Dermis blood vessel endothelial cell (primary cell): Measurements from ENCODE around the gene COL9A3. TPM values are rescaled to one million over a fixed set of nuclear protein-coding genes. Genes with fewer than 3 reads are reported as not detected.

Source experiments
- DNase-seq: peaks from one replicate; pipeline ENCODE4 v3.0.0; 2010
- total RNA-seq: library from RNA; depleted of rRNA; stranded (reverse); fragments of >200 nt; gene quantifications from 2 replicates; pipeline ENCODE4 v1.2.3, GENCODE V29; 2014

COL9A3 gene
- total RNA-seq, 1 donor from 2014 or later: 1.9 TPM

DNA sequence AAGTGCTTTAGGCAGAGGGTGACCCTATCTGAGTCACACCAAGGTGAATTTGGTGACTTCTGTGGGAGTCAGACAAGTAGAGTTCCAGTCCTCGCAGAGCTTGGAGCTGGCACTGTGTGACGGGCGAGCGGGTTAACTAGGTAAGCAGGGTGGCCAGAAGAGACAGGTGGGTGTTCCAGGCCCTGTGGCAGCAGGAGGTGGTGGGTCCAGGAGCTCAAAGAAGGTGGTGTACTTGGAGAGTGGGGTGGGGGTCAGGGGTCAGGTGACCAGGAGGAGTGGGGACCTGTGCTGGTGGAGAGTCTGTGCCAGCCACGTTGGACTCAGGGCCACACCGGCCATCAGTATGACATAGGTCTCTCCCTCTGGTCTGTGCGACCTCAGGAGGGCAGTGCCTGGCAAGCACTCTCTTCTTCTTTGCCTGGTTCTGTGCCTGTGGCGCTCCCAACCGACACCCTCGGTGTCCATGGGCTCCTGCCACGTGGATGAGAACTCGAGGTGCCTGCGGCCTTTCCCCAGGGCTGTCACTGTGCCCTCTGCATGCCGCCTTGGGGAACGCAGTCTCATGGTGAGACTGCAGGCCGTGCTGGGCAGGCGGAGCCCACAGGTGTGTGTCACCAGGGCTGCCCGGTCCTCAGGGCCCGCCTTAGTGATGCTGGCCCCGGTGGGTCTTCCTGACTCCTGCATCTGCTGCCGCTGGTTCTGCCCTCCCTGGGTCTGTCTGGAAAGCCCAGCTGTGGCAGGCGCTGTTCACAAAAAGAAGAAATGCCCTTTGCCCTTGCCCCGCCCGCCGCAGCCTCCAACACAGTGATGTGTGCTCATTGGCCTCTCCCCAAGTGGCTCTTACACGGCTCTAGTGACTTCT, 18.9 kb upstream of the COL9A3 start:
- DNase-seq: no peak

DNA sequence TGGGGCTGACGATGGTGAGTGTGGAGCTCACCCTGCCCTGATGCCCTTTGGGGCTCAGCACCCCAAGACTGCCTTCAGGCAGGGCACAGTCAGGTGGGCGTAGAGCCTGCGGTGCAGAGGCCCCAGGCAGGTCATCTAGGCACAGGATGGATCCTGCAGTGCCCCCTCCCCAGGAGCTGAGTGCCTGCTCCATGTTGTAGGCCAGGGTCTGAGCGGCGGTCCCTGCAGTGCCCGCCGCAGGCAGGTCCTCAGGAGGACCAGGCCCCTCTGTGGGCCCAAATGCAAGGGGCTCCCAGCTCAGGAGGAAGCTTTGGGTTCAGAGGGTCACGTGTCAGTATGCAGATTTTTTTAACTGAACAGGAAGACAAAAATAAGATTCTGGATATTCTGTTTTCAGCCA, 17.8 kb upstream of the COL9A3 start:
- DNase-seq: no peak

DNA sequence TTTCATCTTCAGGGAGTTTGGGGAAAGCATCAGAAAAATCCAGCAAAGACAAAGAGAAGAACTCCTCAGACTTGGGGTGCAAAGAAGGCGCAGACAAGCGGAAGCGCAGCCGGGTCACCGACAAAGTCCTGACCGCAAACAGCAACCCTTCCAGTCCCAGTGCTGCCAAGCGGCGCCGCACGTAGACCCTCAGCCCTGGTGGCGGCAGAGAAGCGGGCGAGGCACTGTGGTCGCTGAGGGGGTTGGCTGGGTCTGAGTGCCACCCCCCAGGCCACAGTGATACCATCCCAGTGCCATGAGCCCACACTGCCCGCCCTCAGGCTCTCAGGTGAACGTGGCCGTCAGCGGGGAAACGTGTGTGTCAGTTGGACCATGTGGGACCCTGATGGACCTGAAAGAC, 17.4 kb upstream of the COL9A3 start:
- DNase-seq: no peak

DNA sequence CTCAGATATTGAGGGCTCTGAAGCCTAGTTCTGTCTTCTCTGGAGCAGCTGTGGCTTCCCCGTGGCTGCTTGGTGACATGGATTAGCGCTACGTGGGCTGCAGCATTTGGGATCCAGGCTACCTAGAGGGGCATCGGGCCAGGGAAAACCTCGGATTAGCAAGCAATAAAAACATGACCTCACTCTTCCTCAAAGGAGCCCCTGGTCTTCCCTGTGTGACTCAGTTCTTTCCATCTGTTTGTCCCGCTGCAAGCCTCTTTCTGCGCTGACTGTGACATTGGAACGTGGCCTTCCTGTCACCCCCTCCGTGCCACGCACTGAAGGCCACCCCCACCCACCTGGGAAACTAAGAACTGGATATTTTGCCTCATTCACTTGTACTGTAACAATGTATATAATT, 17.0 kb upstream of the COL9A3 start:
- DNase-seq: peak; percentile 46

DNA sequence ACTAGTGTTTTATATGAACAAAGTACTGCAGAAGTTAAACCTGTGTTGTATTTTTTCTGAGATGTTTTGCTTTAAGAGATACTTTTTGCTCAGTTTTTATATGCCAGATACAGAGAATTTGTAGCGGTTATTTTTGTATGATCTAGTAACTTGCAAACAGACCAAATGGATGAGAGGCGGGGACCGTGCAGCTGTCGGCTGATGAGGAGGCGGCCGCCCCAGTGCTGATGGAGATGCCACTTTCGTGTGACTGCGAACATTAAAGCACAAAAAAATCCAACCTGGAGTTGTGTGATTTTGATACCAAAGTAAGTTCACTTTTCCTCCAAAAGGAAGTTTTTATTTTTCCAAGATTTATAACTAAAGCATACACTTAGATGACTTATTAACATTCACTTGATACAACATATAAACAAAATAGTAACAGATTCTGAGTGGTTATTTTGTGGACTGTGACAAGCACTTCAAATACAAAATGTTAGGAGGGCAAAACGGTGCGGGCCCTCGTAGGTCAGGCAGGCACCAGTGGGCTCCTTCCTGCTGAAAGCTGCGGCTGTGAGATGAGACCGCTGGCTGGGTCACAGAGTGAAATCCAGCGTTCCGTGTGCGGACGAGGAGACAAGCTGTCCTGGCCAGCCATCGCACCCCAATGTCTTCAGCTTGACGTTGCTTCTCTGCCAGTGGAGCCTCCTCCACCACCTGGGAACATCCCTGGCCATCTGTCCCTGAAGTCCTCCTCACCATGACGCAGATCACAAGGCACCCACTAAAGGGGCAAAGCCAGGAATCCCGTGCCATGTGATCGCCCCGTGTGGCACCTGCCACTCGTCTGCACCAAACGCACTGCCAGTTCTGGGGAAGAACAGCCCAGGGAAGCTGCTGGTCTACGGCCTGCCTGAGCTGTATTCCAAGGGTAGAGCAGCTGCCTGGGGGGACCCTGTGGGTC, 16.3 kb upstream of the COL9A3 start:
- DNase-seq: no peak

DNA sequence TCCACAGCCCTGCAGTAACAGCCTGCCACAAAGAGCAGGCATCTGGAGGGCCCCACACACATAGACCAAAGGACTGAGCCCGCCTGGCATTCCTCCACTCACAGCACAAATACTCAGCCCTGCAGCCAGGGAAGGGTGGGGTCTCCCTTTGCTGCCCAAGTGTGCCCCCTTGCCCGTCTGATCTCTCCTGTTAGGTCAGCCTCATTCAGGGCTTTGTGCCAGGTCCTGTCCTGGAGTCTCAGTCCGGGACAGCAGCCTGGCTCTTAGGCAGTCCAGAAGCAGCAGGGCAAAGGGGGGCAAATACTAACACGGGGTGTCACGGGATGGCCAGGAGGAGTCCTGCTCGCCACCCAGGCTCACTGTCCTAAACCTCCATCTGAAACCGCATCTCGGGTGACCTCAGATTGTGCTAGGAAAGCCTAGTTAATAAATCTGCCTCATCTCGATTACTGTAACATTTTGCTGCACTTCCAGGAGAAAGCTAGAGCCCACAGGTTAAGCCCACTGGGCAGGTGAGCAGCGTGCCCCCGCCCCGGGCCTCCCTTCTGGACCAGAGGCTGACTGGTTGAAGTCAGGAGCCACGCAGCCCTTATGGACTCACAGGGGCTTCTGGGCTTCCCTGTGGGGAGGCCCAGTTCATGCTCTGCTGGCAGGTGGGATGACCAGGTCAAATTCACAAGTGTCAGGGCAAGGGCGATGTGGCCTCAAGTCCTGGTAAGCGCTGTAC, 15.4 kb upstream of the COL9A3 start:
- DNase-seq: no peak

DNA sequence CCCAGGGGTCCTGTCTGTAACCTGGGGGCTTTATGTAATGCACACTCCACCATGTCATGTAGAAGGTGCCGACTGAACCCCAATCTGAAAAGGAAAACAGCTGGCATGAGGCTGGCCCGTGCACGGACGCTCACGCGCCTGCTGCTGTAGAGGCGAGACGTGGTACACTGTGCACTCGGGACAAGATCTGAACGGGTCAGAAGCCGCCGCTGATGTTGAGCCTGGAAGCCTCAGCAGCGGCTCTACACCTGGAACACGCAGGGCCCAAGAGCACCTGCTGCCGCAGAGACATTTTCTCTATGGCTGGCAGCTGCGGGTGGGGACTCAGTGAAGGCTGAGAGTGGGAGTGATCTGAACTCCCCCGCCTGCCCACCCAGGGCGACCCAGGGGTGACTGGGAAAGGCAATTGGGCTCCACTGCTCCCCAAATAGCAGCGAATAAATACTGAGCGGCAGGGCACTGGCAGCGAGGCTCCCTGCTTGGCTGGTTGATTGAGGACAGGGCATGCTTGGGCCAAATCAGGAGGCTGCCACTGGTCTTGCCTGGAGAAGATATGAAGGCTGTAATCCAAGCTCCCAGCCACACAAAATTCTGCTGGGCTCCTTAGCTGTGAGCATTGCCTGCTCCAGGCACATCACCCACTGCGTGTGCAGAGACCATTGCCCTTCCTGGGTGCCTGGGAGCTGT, 14.7 kb upstream of the COL9A3 start:
- DNase-seq: no peak

DNA sequence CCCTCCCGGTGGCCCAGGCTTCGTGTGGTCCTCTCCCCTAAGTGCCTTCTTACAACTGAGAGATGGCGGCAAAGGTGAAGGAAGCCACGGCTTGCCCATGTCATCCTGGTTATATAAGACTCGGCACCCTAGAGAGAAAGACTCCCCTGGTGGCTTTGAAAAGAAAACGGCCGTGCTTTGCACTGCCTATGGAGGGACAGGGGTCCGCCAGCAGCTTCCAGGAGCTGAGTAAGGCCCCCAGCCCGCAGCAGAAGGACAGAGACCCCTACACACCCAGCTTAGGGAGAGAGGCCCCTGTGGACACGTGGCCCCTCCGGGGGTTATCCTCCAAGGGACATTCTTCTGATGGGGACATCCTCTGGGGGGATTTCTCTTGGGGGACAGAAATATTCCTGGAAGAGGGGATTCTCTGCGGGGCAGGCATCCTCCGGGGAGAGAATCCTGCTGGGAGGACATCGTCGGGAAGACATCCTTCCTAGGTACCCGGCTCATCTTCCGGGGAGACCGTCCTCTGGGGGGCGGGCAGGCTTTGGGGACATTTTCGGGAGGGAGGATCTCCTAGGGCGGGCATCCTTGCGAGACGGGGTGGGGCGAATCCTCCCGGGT, 12.7 kb upstream of the COL9A3 start:
- DNase-seq: no peak

DNA sequence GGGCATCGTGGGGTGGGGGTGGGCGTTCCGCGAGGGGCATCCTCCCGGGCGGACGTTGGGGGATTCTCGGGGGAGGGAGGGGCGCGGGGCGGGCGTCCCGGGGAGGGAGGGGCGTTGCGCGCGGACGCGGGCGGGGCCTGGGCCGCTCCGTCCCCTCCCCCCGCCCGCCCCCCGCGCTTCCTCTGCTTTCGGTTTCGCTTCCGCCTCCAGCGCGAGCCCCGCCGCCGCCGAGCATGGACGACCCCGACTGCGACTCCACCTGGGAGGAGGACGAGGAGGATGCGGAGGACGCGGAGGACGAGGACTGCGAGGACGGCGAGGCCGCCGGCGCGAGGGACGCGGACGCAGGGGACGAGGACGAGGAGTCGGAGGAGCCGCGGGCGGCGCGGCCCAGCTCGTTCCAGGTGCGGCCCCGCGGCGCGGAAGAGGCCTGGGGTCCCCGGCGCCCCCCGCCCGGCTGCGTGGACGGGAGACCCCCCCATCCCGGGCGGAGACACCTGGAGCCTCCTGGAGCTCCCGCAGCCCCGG, 12.2 kb upstream of the COL9A3 start, which contains the start of gene OGFR:
Gene OGFR (plus strand): TSS at position 209 of the 528 bp plus-strand sequence. CDS start 25 bp downstream, at position 234.
- peak; percentile 65 for DNase-seq

DNA sequence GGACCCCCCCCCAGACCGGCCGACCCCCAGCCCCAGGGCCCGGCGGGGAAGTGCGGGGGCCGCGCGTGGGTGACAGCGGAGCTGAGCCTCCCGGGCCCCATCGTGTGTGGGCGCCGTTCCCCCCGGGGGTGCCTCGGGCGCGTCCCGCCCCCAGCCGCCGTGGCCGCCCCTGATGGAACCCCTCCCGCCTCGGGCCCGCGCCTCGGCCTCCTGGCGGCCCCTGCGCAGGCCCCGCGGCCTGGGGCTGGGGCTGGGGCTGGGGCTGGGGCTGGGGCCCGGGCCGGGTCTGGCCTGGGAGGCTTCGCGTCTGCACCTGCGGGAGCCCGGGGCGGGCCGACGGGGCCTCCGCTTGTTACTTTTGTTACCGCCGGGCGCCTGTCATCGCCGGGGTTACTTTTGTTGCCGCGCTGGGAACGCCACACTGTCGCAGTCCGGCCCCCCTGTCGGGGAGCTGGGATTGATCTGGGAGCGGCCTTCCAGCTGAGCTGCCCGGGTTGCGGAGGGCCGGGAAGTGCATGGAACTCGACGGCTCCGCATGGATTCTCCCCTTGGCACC, 11.6 kb upstream of the COL9A3 start:
- DNase-seq: no peak

DNA sequence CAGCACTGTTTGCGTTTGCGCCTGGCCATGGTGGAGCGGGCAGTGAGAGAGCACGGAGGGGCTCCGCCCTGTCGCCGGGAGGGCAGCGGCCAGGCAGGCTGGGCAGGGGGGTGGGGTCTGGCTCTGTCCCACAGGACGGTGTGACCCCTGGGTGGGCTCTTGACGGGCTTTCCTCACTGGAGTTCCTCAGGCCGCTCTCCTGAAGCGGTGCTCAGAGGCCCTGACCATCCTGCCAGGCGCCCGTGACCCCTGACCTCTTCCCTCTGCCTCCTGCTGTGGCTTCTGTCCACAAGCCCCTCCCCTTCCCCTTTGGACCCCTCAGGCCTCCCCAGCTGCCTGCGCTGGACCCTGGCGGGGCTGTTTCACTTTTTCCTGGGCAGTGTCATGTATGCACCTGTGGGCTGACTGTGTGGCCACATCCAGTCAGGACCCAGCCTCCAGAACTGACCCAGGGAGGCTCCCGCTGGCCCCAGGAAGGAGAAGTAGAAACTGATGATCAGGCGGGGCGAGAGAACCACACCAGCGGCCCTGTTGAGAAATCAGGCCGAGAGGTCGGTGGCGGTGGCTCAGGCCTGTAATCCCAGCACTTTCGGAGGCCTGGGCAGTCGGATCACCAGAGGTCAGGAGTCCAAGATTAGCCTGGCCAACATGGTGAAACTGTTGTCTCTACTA, 11.0 kb upstream of the COL9A3 start:
- peak; percentile 43 for DNase-seq

DNA sequence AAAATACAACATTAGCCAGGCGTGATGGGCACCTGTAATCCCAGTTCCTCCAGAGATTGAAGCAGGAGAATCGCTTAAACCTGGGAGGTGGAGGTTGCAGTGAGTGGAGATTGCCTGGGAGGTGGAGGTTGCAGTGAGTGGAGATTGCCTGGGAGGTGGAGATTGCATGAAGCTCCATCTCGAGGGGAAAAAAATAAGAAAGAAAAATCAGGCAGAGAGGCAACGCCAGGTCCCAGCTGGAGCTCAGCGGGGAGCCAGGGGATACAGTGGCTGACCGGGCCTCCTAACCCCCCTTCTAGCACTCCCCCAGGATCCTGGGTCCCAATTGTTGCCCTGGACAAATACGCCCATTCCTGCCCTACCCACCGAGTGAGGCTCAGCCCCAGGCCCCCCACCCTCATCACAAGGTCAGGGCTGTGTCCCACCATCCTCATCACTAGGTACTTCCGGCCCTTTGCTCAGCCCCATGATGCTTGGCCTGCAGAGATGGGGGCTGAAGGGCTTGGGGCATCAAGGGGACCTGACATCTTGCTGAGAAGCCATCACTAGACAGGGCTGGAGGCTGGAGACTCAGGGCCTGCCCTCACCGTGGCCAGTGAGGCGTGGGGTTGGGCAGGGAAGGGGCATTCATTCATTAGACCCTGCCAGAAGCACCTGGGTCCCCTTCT, 10.3 kb upstream of the COL9A3 start:
- DNase-seq: no peak

DNA sequence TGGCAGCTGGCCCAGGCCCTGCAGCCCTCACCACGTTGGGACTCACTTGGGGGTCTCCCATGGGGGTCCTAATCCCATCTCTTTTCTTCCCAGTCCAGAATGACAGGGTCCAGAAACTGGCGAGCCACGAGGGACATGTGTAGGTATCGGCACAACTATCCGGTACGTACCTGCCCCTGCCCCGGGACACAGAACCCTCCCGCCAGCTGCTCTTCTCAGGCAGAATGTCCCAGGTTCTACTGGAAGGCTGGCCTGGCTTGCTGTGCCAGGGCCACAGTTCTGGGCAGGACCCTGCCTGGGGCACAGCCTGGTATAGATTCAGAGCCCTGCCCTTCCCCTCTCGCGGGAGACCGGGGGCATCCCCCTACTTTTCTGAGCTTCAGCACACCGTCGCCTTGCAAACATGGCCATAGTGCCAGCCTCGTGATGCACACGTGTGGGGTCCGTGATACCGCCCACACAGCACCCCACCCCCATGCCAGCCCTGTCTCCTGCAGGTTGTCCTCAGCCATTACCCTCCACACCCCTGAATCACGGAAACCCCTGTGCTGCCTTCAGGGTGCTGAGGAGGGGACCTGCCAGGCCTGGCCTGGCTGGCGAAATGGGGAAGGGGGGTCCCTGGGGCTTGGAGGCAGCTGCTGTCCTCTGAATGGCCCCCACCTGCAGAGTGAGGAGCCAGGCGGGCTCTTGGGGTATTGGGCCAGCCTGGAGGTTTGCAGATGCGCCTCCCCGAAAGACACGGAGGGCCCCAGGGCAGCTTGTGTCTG, 9.2 kb upstream of the COL9A3 start:
- no peak for DNase-seq

DNA sequence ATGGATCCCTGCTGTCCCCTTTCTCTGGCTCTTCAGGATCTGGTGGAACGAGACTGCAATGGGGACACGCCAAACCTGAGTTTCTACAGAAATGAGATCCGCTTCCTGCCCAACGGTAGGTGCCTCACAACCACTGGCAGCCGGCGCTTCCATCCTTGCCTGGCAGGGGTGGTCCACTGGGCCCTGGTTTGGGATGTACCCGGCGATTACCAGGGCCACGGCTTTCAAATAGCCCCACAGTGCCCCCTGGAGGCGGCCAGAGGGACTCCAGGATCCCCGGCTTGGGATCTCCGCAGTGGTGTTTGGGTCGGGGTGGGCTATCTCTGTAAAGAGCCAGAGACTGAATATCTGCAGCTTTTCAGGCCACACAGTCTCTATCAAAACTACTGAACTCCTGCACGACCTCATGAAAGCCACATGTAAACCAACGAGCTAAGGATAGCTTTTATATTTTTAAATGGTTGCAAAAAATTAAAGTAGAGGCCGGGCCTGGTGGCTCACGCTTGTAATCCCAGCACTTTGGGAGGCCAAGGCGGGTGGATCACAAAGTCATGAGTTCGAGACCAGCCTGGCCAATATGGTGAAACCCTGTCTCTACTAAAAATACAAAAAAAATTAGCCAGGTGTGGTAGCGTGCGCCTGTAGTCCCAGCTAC, 8.5 kb upstream of the COL9A3 start:
- peak; percentile 73 for DNase-seq

DNA sequence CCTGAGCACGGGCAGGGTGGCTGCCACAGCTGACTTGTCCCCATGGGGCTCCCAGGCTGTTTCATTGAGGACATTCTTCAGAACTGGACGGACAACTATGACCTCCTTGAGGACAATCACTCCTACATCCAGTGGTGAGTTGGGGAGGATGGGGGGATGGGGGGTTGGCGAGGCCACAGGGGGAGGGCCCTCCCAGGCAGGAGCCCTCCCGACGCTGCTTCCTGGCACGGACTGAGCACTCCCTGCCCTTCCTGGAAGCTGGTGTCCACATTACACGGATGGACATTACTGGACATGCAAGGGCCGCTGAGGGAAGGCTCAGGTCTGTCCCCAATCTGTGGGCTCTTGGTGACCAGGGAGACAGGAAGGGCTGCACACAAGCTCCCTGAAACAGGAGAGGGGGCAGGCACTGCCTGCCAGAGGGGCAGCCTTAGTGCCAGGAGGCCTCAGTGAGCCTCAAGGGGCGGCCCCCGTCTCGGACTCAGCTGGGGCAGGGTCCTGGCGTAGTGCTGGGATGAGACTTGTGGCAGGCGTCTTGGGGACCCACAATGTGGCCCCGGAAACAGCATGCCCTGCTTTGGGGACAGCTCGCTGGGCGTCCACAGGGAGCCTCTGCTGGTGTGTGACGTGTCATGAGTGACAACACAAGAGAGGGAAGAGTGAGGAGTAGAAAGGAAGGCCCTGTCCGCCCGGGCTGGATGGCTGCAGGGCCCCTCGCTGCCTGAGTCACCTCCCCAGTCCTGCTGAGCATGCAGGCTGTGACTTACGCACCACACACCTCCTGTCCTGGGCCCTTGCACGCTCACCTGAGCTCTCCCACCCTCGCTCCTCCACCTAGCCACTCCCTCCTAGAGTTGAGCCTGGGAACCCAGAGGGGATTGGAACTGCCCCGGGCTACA, 7.1 kb upstream of the COL9A3 start:
- DNase-seq: no peak

DNA sequence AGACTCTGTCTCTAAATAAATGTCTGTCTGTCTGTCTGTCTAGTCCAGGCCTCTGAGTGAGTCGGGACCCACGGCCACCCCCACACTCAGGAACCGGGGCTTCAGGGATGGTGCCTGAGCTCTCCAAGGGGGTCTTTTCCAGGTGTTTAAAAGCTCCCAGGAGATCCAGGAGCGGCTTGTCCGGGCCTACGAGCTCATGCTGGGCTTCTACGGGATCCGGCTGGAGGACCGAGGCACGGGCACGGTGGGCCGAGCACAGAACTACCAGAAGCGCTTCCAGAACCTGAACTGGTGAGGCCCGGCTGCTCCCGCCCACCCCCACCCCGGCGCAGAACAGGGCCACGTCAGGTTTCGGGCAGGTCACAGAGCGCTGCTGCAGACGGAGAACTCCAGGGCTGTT, 5.5 kb upstream of the COL9A3 start:
- no peak for DNase-seq

DNA sequence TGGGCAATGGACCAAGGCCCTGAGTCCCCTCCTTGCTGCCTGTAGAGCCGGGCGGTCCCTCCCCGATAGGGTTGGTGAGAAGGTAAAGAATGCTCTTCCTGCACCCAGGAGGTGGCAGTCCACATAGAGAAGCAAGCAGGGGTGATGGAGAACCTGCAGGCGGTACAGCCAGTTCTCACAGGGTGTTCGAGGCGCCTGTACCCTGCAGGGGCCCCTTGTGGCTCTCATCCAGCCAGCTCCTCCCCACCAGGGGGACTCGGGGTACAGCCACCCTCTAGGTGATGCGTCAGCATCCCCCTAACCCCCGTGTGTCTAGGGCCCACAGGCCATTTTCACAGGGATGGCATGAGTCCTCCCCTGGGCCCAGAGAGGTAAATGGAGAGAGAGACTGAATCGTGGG, 5.1 kb upstream of the COL9A3 start:
- DNase-seq: no peak
